Choroid plexus epithelial cell (primary cell): ENCODE measurements around the gene ZNF415.
A peak's percentile ranks its signal among the peaks of the same experiment; 100 is the strongest.

Experiments used
- DNase-seq: peaks from one replicate; pipeline ENCODE4 v3.0.0-alpha.2; 2010; ENCODE audit warnings: low read depth
- H3K4me3 ChIP-seq: 2 replicates; pipeline ENCODE4 v1.5.1; 2011; ENCODE audit warnings: low read depth, mild to moderate bottlenecking, control low read depth, low read length, moderate library complexity
- TF ChIP-seq, protein P1 (sequence below): conservative IDR thresholded peaks from 2 replicates; pipeline ENCODE4 v1.5.1; 2011; ENCODE audit warnings: low read depth, mild to moderate bottlenecking, control low read depth, inconsistent platforms, low read length, moderate library complexity

Gene ZNF415

DNA sequence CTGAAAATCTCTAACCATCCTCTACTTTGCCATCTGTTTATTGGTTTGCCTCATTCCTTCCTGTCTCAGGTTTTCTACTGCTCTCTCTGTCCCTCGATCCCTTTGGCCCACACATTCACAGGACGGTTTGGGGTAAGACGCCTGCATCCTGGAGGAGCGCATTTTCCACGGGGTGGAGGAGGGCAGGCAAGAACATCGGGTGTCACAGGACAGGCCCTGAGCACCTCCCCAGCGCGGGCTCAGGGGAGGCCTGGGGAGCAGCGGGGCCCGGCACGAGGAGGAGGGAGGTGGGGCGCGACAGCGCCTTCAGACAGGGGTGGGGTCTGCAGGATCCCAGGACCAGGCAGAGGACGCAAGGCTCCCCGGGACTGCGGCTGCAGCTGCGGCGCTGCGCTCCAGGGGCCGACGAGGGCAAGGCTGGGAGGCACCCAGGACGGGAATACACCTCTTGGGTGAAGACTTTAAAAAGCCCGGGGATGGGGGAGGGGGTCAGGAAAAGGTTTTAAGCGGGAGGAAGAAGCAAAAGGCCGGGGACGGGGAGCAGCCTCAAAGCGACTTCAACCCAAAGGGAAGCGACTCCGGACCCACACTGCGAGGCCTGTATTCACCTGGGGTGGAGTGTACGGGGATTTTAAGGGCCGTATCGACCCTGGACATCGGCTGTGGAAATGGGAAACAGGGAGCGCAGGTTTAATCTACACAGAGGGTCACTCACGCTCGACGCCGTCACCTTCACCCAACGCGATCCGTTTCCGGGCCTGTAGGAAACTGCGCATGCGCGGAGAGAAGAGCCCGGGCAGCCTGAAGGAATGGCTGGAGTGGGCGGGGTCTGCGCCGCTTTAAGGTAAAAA lies at the start of gene ZNF415:
Gene ZNF415, minus strand, starts transcription at position 770 of the 851 bp plus-strand sequence. CDS start 10,234 bp downstream, outside the sequence.
- peak within 1 kb of the TSS; percentile 78 for H3K4me3 ChIP-seq
- TF ChIP-seq, protein P1, sequence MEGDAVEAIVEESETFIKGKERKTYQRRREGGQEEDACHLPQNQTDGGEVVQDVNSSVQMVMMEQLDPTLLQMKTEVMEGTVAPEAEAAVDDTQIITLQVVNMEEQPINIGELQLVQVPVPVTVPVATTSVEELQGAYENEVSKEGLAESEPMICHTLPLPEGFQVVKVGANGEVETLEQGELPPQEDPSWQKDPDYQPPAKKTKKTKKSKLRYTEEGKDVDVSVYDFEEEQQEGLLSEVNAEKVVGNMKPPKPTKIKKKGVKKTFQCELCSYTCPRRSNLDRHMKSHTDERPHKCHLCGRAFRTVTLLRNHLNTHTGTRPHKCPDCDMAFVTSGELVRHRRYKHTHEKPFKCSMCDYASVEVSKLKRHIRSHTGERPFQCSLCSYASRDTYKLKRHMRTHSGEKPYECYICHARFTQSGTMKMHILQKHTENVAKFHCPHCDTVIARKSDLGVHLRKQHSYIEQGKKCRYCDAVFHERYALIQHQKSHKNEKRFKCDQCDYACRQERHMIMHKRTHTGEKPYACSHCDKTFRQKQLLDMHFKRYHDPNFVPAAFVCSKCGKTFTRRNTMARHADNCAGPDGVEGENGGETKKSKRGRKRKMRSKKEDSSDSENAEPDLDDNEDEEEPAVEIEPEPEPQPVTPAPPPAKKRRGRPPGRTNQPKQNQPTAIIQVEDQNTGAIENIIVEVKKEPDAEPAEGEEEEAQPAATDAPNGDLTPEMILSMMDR: no peak
- DNase-seq: peak; percentile 80

DNA sequence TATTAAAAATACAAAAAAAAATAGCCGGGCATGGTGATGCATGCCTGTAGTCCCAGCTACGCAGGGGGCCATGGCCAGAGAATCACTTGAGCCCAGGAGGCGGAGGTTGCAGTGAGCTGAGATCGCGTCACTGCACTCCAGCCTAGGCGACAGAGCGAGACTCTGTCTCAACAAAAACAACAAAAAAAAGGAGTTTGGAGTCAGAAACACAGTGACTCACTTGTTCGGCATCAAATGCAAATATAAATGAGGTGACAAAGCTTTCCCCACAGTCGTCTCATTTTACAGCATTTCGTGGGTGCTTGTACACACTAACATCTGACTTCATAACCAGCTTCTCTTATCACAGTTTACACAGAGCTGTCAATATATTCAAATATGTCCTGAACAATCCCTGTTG lies 49.5 kb upstream of the ZNF415 start:
- DNase-seq: peak; percentile 79
- TF ChIP-seq, protein P1: no peak
- H3K4me3 ChIP-seq: no peak overlapping the region

DNA sequence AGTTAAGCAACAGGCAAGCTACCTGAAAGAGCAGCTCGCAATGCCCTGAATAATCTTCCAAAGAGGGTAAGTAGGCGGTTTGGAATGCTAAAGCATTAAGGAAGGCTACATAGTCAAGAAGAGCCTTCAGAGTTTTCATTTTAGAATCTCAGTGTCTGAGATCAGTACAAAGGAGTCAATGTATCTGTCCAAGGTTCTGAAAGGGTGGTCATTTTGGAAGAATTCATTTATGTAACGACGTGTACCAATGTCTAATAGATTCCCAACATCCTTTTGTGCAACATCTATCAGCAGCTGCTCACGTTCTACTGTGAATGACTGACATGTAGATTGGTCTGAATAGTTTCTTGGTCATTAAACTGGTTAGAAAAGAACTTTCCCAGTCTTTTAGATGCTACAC lies 45.3 kb upstream of the ZNF415 start:
- no peak for DNase-seq
- TF ChIP-seq, protein P1: no peak
- no peak overlapping the region for H3K4me3 ChIP-seq

DNA sequence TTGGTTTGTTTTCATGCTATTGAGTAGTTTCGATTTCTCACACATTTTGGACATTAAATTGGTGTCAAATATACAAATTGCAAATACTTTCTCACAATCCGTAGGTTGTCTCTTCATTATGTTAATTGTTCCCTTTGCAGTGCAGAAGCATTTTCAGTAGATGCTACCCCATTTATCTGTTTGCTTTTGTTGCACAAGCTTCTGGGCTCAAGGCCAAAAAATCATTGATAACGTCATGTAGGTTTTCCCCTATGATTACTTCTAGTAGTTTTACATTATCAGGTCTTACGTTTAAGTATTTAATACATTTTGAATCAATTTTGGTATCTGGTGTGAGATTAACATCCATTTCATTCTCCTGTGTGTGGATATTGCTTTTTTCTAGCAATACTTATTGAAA lies 40.2 kb upstream of the ZNF415 start:
- DNase-seq: peak; percentile 71
- TF ChIP-seq, protein P1: no peak
- H3K4me3 ChIP-seq: no peak overlapping the region

DNA sequence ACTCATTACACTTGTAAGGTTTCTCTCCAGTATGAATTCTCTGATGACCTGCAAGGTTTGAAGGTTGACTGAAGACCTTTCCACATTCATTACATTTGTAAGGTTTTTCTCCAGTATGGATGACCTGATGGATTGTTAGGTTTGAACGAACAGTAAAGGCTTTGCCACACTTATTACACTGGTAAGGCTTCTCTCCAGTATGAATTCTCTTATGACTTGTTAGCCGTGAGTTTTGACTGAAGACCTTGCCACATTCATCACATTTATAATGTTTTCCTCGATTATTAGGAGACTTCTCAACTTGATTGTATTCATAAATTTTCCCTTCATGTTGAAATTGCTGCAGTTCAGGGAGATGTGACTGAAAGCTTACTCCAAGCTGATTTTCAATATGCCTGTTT lies 33.0 kb upstream of the ZNF415 start:
- no peak overlapping the region for H3K4me3 ChIP-seq
- TF ChIP-seq, protein P1: no peak
- no peak for DNase-seq

DNA sequence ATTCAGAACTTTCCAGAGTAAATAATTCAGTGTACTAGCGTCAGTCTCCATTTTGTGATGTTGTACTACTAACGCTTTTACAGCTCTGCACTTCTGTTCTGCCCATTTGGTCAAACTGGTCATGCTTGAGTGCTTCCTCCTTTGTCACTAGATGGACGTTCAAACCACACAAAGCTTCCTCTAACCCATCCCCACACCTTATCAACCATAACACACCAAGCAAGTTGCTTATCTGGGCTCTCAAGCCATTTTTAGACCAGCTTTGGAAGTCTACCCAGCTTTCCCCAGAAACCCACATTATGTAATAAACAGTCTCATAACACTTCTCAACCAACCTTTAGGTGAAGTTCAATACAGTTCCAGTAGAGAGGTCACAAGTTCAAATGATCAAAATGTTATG lies 28.4 kb upstream of the ZNF415 start:
- no peak for DNase-seq
- no peak overlapping the region for H3K4me3 ChIP-seq
- TF ChIP-seq, protein P1: no peak

DNA sequence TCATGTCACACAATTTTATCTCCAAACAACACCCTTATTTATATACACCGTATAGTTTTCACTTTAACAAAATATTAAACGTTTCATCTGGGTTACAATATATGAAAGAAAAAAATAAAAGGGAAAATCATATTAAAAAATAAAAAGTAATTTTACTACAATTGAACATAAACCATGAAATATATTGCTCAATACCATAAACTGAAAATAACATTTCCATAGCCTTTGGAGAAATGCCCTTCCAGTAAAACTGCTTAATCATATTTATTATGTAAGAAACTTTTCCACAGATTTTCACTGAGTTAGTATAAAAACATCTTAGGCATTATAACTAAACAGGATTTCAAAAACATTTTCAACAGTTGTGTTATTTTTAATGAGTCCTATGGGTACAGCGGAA lies 27.6 kb upstream of the ZNF415 start:
- H3K4me3 ChIP-seq: no peak overlapping the region
- TF ChIP-seq, protein P1: no peak
- DNase-seq: no peak
